ENCODE results near the gene SYNE1.

DNA sequence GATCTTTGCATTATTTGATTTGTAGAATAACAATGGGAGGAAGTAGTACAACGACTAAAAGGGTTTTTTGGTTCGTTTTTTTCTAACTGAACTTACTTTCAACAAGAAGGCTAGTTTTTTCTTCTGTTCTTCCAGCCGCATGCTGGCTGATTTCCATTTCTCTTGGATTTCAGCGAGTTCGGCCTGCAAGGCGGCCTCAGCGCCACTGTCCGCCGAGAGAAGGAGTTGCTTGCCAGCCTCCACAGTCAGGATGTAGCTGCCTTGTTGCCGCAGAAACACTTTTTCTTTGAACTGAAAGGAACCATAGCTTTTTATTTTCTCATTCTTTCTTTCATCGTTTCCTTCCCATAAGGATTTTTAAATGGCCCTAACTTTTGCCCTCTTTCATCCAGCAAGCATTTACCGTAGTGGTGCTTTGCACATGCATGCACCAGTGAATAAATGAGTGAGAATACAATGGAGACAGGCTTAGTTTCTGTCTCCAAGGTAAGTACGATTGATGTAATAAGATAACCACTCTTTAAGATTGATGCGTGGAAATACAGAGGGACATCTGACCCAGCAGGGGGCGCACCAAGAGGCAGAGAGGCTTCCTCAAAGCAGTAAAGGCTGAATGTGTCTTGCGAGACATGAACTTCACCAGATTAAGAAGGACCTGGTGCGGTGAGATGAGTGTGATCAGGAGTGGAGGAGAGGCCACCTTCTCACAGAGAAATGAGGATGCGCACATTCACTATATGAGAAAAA lies 430.9 kb downstream of the SYNE1 start:
- TF ChIP-seq, protein P1, sequence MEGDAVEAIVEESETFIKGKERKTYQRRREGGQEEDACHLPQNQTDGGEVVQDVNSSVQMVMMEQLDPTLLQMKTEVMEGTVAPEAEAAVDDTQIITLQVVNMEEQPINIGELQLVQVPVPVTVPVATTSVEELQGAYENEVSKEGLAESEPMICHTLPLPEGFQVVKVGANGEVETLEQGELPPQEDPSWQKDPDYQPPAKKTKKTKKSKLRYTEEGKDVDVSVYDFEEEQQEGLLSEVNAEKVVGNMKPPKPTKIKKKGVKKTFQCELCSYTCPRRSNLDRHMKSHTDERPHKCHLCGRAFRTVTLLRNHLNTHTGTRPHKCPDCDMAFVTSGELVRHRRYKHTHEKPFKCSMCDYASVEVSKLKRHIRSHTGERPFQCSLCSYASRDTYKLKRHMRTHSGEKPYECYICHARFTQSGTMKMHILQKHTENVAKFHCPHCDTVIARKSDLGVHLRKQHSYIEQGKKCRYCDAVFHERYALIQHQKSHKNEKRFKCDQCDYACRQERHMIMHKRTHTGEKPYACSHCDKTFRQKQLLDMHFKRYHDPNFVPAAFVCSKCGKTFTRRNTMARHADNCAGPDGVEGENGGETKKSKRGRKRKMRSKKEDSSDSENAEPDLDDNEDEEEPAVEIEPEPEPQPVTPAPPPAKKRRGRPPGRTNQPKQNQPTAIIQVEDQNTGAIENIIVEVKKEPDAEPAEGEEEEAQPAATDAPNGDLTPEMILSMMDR (IDR thresholded peaks at IDR 0.05): peak in 4 of 6 experiments; percentile 20 to 40 (median 34)
- no peak for TF ChIP-seq POLR2A (IDR thresholded peaks at IDR 0.05)
